GM19395 (cell line): ENCODE measurements around the gene PJA2.

ENCODE experiments used
- ATAC-seq: cut with Tn5 transposase; IDR thresholded peaks from one replicate; pipeline ENCODE4 v1.9.1; 2021; ENCODE audit warnings: mild to moderate bottlenecking, moderate library complexity; ENCODE audit not compliant: unreplicated experiment

PJA2 gene

GRCh38 chr5:109350537-109351270 lies 59.1 kb downstream of the PJA2 start:
- ATAC-seq: no peak

DNA sequence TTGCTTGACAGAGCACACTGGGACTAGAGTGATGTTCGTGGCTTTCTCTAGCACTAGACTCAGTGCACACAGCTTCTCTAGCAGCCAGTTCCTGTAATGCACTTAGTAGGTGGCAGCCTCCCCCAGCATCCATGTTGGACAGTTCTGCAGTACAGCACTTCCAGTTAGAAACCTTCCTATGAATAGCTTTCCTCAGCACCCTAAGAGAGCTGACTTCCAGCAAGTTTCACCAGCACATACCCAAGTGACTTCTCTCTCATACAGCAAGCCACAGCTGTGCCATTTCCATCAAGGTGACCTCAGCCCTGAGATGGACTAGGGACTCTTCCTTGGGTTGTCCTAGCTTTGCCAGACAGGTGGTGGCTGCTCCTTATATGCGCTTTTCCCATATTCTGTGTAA lies 60.4 kb downstream of the PJA2 start:
- ATAC-seq: no peak

DNA sequence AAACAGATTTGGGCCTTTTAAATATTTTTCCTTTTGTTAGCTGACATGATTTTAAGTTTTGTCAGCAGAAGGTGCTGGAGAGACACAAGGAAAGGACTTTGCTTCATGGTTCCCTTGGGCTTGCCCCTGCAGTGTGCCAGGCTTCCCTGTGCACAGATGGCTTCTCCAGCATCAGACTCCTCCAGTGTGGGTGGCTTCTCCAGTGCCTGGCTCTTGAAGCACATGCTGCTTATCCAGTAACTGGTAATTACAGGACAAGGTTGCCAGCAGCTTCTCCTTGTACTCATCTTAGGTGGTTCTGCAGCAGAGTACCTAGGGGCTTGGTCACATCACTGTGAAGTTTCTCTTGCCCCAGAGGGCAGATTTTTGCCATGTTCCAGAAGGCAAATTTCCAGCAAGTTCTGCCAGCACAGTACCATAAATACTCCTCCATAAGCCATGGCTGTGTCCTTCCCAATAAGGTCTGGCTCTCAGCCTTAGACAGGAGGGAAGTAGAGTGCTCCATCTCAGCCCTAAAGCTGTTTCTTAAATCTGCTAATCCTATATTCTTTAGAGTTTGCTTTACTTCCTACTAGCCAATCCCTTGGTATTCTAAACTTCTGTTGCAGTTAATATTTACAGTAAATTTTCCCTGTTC lies 62.4 kb downstream of the PJA2 start:
- no peak for ATAC-seq

- ATAC-seq: no peak
Measured at GRCh38 chr5:109345699-109346098, 64.1 kb downstream of the PJA2 start.

DNA sequence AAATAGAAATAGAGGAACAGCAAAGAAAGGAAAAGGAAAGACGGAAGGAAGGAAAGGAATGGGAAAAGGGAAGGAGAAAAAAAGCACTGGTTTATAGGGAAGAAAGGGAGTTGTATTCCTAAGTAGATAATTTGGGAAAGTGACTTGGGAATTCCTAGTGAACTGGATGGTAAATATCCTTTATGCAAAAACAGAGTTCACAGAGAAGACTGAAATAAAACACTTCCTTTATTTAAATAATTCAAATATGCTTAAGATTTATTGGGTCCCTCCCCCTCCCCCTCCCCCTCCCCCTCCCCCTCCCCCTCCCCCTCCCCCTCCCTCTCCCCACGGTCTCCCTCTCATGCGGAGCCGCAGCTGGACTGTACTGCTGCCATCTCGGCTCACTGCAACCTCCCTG lies 69.4 kb downstream of the PJA2 start:
- no peak for ATAC-seq

DNA sequence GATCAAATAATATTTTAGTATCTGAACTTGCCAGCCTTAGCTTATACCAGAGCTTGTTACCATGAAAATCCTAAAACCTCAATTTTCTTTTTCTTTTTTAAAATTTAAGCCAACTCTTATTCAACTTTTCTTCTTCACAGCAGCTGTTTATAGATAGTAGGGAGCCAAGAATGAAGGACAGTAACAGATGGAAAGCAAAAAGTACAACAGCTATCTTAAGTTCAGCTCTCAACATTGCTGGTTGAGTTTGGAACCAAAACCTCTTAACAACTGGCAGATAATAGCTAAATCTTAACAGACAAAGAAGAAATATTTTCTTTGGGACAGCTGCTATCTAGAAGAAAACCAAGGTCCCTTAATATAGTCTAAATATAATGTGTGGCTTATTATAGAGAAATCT lies 74.7 kb downstream of the PJA2 start:
- ATAC-seq: no peak

DNA sequence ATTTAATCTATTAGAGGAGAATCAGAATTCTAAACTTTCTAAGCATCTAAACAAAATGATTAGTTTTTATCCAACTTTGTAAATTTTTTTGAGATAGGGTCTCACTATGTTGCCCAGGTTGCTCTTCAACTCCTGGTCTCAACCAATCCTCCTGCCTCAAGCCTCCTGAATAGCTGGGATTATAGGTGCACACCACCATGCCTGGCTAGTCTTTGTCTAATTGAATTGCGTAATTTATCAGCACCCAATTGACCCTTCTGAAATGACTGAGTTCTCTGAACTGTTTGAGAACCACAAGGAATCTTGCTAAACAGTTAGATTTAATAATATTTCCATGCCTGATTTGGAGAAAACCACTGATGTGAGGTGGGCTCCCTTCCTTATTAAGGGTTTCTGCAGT lies 75.7 kb downstream of the PJA2 start:
- no peak for ATAC-seq

DNA sequence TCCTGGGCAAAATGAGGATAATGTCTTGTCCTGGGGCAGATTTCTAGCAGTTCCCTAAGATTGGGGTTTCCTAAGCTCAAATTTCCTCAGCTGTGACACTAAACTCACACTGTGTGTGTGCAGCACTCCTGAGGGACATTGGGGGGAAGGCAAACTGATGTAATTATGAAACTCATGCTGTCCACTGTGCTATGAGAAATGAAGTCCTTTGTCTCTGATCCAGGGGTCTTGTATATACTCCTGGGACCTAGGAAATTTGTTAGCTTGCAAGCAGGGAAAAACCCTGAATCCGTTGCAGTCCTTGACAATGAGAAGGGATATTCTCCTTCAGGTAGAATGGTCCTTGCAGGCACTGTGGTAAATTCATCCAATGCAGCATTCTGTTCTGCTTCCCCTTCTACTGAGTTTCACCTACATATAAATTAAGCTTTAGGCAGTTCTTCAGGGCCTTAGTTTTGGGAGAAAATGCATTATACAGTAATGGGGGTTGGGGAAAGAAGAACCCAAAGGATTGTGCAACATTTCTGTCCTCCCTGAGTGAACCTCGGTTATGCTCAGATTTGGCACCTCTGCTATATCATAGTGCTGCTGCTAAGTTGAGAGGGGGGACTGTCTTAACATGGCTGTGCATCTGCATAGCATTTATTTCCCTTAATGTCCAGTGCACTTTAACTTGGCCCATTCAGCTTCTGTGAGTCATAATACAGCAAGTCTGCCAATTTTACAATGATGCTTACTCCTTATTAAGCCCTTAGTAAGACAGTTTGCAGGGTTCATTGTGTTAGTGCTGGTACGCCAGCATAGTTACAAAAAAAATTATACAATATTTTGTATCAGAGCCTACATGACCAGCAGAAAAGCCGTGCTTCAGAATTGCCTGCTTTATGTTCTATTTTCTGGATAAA lies 80.2 kb downstream of the PJA2 start:
- ATAC-seq: no peak

GRCh38 chr5:109328626-109329025 lies 81.1 kb downstream of the PJA2 start:
- ATAC-seq: no peak

- ATAC-seq: no peak
Measured at GRCh38 chr5:109327570-109327969, 82.2 kb downstream of the PJA2 start.

DNA sequence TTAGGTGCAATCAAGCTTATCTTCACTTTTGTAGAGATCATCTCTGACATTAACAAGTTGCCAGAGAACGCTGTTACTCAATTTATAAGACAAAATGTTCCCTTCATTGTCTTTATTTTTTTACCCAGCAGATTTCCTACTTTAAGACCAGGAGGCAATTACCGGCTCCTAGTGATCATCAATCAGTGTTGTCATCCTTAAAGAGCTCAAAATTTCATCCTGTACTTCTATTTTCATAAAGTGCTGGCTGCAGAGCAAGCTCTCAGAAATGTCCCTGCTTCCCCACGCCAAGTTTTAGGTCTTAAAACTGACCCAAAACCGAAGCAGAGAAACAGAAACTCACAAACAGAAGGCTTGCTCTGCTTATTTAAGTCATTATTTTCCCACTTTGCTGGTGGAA lies 82.9 kb downstream of the PJA2 start:
- no peak for ATAC-seq

DNA sequence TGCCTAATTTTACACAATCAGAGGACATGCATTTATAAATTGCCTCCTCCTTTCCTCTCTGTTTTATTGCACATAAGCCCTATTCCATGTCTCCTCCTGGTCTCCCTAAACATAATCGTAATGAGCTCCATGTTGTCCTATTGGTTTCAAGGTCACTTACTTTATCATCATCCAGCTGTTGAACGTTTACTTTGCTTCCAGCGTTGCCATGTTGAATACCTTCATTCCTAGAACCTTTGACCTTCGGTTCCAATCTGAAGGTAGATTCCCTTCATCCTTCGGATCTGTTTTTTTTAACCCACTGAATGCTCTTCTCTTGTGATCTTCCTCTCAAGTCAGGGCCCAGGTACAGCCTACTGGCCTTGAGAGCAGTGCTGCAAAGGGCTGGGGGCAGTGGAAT lies 84.3 kb downstream of the PJA2 start:
- no peak for ATAC-seq

GRCh38 chr5:109324931-109325330 lies 84.8 kb downstream of the PJA2 start:
- ATAC-seq: no peak

GRCh38 chr5:109324351-109324750 lies 85.4 kb downstream of the PJA2 start:
- ATAC-seq: no peak

DNA sequence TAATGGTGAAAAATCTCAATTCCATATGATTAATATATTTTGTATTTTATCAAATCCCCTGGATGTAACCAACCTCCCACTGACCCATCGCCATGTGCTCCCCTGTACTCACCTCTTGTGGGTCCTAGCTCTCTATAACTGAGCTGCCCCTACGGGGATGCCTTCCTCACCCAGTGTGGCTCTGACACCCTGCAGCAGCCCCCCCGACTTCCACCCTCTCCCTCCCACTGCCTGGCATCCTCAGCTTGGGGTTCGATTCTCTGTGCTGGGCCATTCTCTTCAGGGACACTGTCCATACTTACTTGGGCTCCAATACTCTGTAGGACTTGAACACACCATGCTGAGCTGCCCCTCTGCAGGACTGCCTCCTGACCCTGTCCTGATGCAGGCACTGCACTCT lies 87.1 kb downstream of the PJA2 start:
- no peak for ATAC-seq

DNA sequence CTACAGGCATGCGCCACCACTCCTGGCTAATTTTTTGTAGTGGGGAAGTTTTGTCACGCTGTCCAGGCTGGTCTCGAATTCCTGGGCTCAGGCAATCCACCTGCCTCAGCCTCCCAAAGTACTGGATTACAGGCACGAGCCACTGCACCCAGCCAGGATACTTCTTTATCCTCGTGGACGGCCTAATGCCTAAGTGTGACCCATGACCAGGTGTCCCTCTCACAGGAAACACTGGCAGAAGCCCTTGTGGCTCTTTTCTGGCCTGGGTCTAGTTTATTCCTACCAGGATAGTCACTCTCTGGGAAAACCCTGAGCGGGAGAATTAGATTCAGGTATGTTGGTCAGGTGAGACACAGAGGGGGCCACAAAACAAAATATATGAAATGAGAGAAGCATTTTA lies 90.4 kb downstream of the PJA2 start:
- ATAC-seq: no peak

DNA sequence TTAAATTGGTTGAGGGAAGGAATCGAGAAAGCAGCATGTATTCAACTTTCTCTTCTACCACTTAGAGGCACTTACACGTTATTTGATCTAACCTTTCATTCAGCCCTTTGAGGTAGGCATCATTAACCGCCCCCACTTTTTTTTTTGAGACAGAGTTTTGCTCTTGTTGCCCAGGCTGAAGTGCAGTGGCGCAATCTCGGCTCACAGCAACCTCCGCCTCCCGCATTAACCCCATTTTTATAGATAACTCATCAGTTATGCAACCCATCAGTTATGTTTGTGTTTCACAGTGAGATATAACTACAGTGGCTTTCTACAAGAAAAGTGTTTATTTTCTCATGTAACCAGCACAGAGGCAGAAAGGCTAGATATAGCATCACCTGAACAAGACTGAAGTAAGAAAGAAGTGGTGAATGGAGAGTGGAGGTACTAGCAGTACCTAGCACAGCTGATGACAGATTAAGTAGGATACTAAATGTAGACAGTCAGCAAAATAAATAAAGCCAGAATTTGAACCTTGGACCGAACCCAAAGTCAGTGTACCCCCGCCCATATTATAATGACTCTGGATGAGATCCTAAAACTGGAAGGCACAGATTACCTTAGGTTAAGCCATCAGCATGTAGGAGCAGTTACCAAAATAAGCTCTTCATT lies 91.2 kb downstream of the PJA2 start:
- no peak for ATAC-seq

- ATAC-seq: no peak
Measured at GRCh38 chr5:109316634-109317033, 93.1 kb downstream of the PJA2 start.

DNA sequence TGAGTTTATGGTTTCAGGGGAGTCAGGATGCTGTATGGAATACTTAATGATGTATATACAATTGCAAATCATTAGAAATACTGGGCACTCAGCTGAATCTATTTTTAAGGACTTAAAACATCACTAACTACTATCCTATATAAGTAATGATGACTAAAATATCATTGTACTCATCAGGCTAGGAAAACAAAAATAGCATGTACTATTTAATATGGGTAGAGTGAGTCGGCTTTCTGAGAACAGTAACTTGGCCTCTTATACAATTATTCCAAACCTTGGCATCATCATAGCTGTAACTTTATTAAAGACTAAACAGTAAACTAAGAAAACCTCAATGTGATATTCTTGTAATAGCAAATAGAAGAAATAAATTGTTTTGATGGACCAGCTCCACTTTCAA lies 94.5 kb downstream of the PJA2 start:
- no peak for ATAC-seq

DNA sequence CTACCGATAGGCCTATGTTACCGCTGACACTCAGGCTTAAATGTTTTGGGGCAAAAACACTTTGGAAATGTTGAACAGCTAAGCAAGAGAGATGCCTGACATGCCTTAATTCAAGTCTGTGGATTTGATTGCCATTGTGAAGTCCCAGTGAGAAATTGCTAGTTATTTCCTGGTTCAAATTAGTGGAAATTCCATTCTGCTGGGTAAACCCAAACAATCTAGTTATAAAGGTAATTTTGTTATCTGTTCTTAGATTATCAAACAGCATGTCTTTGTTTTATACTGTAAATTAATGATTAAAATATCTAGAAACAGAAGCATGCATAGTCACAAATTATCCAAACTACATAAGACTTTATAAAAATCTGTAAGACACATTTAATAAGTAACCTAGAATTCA lies 96.6 kb downstream of the PJA2 start:
- no peak for ATAC-seq

DNA sequence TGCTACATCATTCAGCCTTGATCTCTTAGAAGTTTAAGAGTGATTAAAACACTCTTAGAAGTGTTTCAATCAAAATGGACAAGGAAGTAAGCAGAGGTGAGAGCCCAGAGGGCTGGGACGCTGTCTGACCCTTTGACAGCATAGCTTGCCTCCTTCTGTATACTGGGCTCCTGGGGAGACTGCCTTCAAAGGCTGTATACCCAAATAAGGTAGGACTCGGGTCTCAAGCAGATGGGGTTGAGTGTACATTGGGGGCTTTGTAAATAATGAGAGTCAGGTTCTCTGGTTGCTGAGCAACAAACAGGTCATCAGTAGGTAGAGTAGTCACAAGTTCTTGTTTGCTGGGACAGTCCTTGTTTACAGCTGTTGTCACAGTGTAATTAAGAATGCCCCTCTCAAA lies 97.1 kb downstream of the PJA2 start:
- no peak for ATAC-seq
